ENCODE measurements around the gene SPHK2. TPM values are rescaled to one million over a fixed set of nuclear protein-coding genes. Genes with fewer than 3 reads are reported as not detected.
"Not testable (repeated sequence)": the region's sequence is repeated elsewhere in the genome, so short reads cannot be mapped to it uniquely, and the experiment has no call there.

The SPHK2 gene
- total RNA-seq, 1 donor from 2014 or later: 137 TPM

DNA sequence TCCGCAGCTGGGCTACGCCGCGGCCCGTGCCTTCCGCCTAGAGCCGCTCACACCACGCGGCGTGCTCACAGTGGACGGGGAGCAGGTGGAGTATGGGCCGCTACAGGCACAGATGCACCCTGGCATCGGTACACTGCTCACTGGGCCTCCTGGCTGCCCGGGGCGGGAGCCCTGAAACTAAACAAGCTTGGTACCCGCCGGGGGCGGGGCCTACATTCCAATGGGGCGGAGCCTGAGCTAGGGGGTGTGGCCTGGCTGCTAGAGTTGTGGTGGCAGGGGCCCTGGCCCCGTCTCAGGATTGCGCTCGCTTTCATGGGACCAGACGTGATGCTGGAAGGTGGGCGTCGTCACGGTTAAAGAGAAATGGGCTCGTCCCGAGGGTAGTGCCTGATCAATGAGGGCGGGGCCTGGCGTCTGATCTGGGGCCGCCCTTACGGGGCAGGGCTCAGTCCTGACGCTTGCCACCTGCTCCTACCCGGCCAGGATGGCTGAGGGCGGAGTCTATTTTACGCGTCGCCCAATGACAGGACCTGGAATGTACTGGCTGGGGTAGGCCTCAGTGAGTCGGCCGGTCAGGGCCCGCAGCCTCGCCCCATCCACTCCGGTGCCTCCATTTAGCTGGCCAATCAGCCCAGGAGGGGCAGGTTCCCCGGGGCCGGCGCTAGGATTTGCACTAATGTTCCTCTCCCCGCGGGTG, 10.4 kb downstream of the SPHK2 start:
- Mint-ChIP-seq H3K36me3 (ENCODE audit: insufficient read depth) (peaks cover 4% of the 10 kb centered on the region), H3K4me1 (ENCODE audit: low read depth) (peaks cover 25% of the 10 kb centered on the region), H3K27ac (peak overlapping the region; percentile 93), H3K27me3 (no peaks in the 10 kb centered on the region), H3K9me3 (ENCODE audit: low read depth) (no peaks in the 10 kb centered on the region), H3K4me3 (ENCODE audit: low read depth) (peak overlapping the region; percentile 48)
- no peak for DNase-seq (ENCODE audit: low spot score, unreplicated experiment)
- TF ChIP-seq, protein P1, sequence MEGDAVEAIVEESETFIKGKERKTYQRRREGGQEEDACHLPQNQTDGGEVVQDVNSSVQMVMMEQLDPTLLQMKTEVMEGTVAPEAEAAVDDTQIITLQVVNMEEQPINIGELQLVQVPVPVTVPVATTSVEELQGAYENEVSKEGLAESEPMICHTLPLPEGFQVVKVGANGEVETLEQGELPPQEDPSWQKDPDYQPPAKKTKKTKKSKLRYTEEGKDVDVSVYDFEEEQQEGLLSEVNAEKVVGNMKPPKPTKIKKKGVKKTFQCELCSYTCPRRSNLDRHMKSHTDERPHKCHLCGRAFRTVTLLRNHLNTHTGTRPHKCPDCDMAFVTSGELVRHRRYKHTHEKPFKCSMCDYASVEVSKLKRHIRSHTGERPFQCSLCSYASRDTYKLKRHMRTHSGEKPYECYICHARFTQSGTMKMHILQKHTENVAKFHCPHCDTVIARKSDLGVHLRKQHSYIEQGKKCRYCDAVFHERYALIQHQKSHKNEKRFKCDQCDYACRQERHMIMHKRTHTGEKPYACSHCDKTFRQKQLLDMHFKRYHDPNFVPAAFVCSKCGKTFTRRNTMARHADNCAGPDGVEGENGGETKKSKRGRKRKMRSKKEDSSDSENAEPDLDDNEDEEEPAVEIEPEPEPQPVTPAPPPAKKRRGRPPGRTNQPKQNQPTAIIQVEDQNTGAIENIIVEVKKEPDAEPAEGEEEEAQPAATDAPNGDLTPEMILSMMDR (IDR thresholded peaks at IDR 0.05; ENCODE audit: unreplicated experiment): no peak

DNA sequence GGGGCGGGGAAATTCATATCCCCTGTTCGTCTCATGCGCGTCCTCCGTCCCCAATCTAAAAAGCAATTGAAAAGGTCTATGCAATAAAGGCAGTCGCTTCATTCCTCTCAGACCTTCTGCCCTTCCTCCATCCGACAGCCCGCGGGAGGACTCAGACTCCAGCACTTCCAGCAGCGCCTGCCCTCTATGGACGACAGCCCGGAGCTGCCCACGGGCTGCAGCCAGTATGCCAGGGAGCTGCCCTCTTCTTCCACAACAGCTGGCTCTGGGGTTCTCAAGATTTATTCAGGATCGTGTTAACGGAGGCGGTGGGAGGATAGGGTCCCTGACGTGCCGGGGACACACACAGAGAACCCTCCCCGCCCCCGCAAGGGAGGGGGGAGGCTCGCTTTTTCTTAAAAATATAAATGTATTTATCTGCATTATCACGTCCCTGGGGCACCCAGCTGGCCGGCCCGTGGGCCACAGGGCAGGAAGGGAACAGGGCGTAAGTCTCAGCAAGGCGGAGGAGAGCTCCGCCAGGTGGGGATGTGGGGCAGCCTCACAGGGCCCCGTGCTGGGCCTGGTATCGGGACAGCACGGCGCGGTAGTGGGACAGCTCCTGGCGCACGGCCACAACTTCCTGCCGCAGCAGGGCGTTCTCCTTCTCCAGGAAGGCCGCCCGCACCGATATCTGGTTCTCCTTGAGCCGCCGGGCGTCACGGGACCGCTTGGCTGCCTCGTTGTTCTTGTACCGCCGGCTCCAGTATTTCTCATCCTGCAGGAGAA, 11.2 kb downstream of the SPHK2 start:
- H3K36me3 Mint-ChIP-seq (ENCODE audit: insufficient read depth): peaks cover 4% of the 10 kb centered on the region

DNA sequence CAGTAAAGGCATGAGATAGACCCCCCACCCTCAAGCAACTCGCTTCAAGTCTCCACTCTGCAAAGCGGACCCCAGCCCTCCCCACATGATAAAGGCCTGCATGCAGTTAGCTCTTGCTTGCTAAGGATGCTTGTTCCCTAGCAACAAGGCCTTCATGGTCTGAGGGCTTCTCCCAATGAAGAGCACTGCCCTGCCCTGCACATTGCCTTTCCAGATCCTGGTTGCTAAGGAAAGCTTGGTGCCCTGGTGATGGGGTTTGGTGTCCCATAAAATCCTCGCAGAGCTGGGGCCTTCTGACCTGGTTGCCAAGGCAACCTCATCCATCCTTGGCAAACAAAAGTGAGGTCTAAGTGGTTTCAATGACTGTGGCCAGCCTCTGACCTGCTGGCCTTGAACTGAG, 11.9 kb downstream of the SPHK2 start:
- peaks cover 20% of the 10 kb centered on the region for H3K4me1 Mint-ChIP-seq (ENCODE audit: low read depth)
- H3K9me3 Mint-ChIP-seq (ENCODE audit: low read depth): no peaks in the 10 kb centered on the region
- no peak overlapping the region for H3K4me3 Mint-ChIP-seq (ENCODE audit: low read depth)
- H3K27ac Mint-ChIP-seq: no peak overlapping the region
- DNase-seq (ENCODE audit: low spot score, unreplicated experiment): no peak
- H3K36me3 Mint-ChIP-seq (ENCODE audit: insufficient read depth): peaks cover 4% of the 10 kb centered on the region
- H3K27me3 Mint-ChIP-seq: peaks cover 3% of the 10 kb centered on the region
- TF ChIP-seq, protein P1 (IDR thresholded peaks at IDR 0.05; ENCODE audit: unreplicated experiment): no peak

More for the DNA sequence above, 11.2 kb downstream of the SPHK2 start:
- Mint-ChIP-seq H3K9me3 (ENCODE audit: low read depth) (no peaks in the 10 kb centered on the region), H3K4me1 (ENCODE audit: low read depth) (peaks cover 20% of the 10 kb centered on the region), H3K27ac (peak overlapping the region; percentile 93), H3K4me3 (ENCODE audit: low read depth) (peak overlapping the region; percentile 48), H3K27me3 (no peaks in the 10 kb centered on the region)
- TF ChIP-seq, protein P1 (IDR thresholded peaks at IDR 0.05; ENCODE audit: unreplicated experiment): peak; percentile 23
- DNase-seq (ENCODE audit: low spot score, unreplicated experiment): no peak

DNA sequence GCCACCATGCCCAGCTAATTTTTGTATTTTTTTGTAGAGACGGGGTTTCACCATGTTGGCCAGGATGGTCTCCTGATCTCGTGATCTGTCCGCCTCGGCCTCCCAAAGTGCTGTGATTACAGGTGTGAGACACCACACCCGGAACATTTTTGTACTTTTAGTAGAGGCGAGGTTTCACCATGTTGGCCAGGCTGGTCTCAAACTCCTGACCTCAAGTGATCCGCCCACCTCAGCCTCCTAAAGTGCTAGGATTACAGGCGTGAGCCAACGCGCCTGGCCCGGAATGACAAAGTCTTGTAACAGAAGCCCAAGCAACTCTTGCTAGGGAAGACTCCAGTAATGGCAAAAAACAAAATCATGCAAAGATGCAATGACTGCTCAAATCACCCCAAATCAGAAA, 13.0 kb downstream of the SPHK2 start:
- DNase-seq (ENCODE audit: low spot score, unreplicated experiment); H3K9me3 Mint-ChIP-seq (ENCODE audit: low read depth); H3K36me3 Mint-ChIP-seq (ENCODE audit: insufficient read depth); H3K27ac Mint-ChIP-seq; H3K4me3 Mint-ChIP-seq (ENCODE audit: low read depth); H3K27me3 Mint-ChIP-seq: not testable (repeated sequence)
- peaks cover 18% of the 10 kb centered on the region for H3K4me1 Mint-ChIP-seq (ENCODE audit: low read depth)

DNA sequence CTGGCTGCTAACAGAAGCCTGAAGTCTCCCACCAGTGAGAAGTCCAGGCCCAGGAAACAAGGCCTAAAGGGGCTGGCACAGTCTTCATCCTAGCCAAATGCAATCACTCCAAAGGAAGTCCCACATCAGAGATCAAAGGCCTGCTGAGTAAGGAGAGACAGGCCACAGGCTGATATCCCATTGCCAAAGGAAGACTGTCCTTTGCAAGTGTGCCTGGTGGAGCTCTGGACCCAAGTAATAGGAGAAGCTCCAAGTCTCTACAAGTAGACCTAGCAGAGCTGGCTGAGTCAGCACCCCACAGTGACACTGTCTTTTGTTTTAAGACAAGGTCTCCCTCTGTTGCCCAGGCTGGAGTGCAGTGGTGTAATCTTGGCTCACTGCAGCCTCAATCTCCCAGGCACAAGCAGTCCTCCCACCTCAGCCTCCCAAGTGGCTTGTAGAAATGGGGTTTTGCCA, 13.4 kb downstream of the SPHK2 start:
- Mint-ChIP-seq H3K36me3 (ENCODE audit: insufficient read depth) (peaks cover 4% of the 10 kb centered on the region), H3K4me1 (ENCODE audit: low read depth) (peaks cover 19% of the 10 kb centered on the region), H3K27me3 (peaks cover 3% of the 10 kb centered on the region), H3K9me3 (ENCODE audit: low read depth) (no peaks in the 10 kb centered on the region), H3K27ac (no peak overlapping the region), H3K4me3 (ENCODE audit: low read depth) (no peak overlapping the region)
- DNase-seq (ENCODE audit: low spot score, unreplicated experiment): no peak
- TF ChIP-seq, protein P1 (IDR thresholded peaks at IDR 0.05; ENCODE audit: unreplicated experiment): no peak
